HEK293 (cell line): ENCODE results near the gene IFNW1.

Experiments used
- FEZF1 ChIP-seq: fragments of 450-650 bp; formaldehyde crosslinking; IDR thresholded peaks from 2 replicates; pipeline ENCODE4 v1.5.1; 2016; ENCODE audit warnings: missing biosample characterization, missing genetic modification characterization
- GFI1B ChIP-seq: fragments of 450-650 bp; formaldehyde crosslinking; IDR thresholded peaks from 2 replicates; pipeline ENCODE4 v1.5.1; 2016; ENCODE audit warnings: missing biosample characterization, missing genetic modification characterization
- KLF7 ChIP-seq: fragments of 450-650 bp; formaldehyde crosslinking; IDR thresholded peaks from 2 replicates; pipeline ENCODE4 v1.5.1; 2016; ENCODE audit warnings: missing biosample characterization, missing genetic modification characterization, borderline replicate concordance
- WT1 ChIP-seq: fragments of 450-650 bp; formaldehyde crosslinking; IDR thresholded peaks from 2 replicates; pipeline ENCODE4 v1.5.1; 2016; ENCODE audit warnings: missing biosample characterization, missing genetic modification characterization
- ZNF121 ChIP-seq: fragments of 450-650 bp; formaldehyde crosslinking; IDR thresholded peaks from 2 replicates; pipeline ENCODE4 v1.5.1; 2016; ENCODE audit warnings: missing biosample characterization, missing genetic modification characterization
- ZNF394 ChIP-seq: fragments of 450-650 bp; formaldehyde crosslinking; IDR thresholded peaks from 2 replicates; pipeline ENCODE4 v1.5.1; 2016; ENCODE audit warnings: missing biosample characterization, missing genetic modification characterization, mild to moderate bottlenecking, moderate library complexity, borderline replicate concordance
- ZNF404 ChIP-seq: fragments of 450-650 bp; formaldehyde crosslinking; IDR thresholded peaks from 2 replicates; pipeline ENCODE4 v1.5.1; 2017; ENCODE audit warnings: missing biosample characterization, missing genetic modification characterization
- ZNF560 ChIP-seq: fragments of 450-650 bp; formaldehyde crosslinking; IDR thresholded peaks from 2 replicates; pipeline ENCODE4 v1.5.1; 2017; ENCODE audit warnings: missing biosample characterization, missing genetic modification characterization, borderline replicate concordance
- ZNF747 ChIP-seq: fragments of 450-650 bp; formaldehyde crosslinking; IDR thresholded peaks from 2 replicates; pipeline ENCODE4 v1.5.1; 2016; ENCODE audit warnings: missing biosample characterization, missing genetic modification characterization
- TF ChIP-seq, protein P1 (sequence below): fragments of 450-650 bp; formaldehyde crosslinking; IDR thresholded peaks from 2 replicates; pipeline ENCODE4 v1.5.1; 2016; ENCODE audit warnings: missing biosample characterization, missing genetic modification characterization
- TF ChIP-seq, protein P2 (sequence below): fragments of 450-650 bp; formaldehyde crosslinking; IDR thresholded peaks from 2 replicates; pipeline ENCODE4 v1.5.1; 2016; ENCODE audit warnings: missing biosample characterization, missing genetic modification characterization
- TF ChIP-seq, protein P3 (sequence below): fragments of 450-650 bp; formaldehyde crosslinking; IDR thresholded peaks from 2 replicates; pipeline ENCODE4 v1.5.1; 2017; ENCODE audit warnings: missing biosample characterization, missing genetic modification characterization
- TF ChIP-seq, protein P4 (sequence below): sonication (generic); formaldehyde crosslinking; IDR thresholded peaks from 2 replicates; pipeline ENCODE4 v1.8.1; 2022; ENCODE audit warnings: mild to moderate bottlenecking, moderate library complexity, missing genetic modification reagents
- TF ChIP-seq, protein P5 (sequence below): fragments of 450-650 bp; formaldehyde crosslinking; IDR thresholded peaks from 2 replicates; pipeline ENCODE4 v1.5.1; 2016; ENCODE audit warnings: missing biosample characterization, missing genetic modification characterization

DNA sequence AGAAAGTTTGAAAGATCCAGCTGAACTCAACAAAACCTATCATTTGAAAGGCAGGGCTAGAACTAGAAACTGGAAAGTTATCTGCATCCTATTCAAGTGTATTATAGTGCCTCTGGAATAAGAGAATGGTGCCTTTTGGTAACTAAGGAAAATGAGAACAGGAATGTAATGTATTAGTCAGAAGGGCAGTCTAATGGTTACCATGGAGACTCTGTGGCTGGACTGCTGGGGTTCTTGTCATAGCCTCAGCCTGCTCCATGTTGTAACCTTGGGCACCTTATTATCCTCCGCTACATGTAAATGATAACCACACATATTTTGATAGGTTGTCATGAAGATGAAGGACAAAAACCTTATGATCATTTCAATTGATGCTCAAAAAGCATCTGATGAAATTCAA is 39.3 kb downstream of the IFNW1 start:
- TF ChIP-seq, protein P1, sequence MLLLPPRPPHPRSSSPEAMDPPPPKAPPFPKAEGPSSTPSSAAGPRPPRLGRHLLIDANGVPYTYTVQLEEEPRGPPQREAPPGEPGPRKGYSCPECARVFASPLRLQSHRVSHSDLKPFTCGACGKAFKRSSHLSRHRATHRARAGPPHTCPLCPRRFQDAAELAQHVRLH (tag by site-specific recombination) = no peak
- TF ChIP-seq, protein P2, sequence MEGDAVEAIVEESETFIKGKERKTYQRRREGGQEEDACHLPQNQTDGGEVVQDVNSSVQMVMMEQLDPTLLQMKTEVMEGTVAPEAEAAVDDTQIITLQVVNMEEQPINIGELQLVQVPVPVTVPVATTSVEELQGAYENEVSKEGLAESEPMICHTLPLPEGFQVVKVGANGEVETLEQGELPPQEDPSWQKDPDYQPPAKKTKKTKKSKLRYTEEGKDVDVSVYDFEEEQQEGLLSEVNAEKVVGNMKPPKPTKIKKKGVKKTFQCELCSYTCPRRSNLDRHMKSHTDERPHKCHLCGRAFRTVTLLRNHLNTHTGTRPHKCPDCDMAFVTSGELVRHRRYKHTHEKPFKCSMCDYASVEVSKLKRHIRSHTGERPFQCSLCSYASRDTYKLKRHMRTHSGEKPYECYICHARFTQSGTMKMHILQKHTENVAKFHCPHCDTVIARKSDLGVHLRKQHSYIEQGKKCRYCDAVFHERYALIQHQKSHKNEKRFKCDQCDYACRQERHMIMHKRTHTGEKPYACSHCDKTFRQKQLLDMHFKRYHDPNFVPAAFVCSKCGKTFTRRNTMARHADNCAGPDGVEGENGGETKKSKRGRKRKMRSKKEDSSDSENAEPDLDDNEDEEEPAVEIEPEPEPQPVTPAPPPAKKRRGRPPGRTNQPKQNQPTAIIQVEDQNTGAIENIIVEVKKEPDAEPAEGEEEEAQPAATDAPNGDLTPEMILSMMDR = no peak
- TF ChIP-seq FEZF1 (tag by site-specific recombination) (no peak), ZNF404 (tag by site-specific recombination) (no peak), GFI1B (tag by site-specific recombination) (no peak), ZNF121 (no peak), WT1 (tag by site-specific recombination) (no peak), ZNF394 (tag by site-specific recombination) (no peak), KLF7 (tag by site-specific recombination) (no peak), ZNF560 (tag by site-specific recombination) (no peak), ZNF747 (tag by site-specific recombination) (no peak)
- TF ChIP-seq, protein P3, sequence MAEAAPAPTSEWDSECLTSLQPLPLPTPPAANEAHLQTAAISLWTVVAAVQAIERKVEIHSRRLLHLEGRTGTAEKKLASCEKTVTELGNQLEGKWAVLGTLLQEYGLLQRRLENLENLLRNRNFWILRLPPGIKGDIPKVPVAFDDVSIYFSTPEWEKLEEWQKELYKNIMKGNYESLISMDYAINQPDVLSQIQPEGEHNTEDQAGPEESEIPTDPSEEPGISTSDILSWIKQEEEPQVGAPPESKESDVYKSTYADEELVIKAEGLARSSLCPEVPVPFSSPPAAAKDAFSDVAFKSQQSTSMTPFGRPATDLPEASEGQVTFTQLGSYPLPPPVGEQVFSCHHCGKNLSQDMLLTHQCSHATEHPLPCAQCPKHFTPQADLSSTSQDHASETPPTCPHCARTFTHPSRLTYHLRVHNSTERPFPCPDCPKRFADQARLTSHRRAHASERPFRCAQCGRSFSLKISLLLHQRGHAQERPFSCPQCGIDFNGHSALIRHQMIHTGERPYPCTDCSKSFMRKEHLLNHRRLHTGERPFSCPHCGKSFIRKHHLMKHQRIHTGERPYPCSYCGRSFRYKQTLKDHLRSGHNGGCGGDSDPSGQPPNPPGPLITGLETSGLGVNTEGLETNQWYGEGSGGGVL (tag by site-specific recombination) = no peak
- TF ChIP-seq, protein P4, sequence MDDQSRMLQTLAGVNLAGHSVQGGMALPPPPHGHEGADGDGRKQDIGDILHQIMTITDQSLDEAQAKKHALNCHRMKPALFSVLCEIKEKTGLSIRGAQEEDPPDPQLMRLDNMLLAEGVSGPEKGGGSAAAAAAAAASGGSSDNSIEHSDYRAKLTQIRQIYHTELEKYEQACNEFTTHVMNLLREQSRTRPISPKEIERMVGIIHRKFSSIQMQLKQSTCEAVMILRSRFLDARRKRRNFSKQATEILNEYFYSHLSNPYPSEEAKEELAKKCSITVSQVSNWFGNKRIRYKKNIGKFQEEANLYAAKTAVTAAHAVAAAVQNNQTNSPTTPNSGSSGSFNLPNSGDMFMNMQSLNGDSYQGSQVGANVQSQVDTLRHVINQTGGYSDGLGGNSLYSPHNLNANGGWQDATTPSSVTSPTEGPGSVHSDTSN (CRISPR knock-in tag) = no peak
- TF ChIP-seq, protein P5, sequence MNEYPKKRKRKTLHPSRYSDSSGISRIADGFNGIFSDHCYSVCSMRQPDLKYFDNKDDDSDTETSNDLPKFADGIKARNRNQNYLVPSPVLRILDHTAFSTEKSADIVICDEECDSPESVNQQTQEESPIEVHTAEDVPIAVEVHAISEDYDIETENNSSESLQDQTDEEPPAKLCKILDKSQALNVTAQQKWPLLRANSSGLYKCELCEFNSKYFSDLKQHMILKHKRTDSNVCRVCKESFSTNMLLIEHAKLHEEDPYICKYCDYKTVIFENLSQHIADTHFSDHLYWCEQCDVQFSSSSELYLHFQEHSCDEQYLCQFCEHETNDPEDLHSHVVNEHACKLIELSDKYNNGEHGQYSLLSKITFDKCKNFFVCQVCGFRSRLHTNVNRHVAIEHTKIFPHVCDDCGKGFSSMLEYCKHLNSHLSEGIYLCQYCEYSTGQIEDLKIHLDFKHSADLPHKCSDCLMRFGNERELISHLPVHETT (tag by site-specific recombination) = no peak
